Measurements from ENCODE around the gene AP1B1. TPM values are rescaled to one million over a fixed set of nuclear protein-coding genes. Genes with fewer than 3 reads are reported as not detected.
A peak's percentile ranks its signal among the peaks of the same experiment; 100 is the strongest.

AP1B1 gene
- total and polyA plus RNA-seq, 2 experiments from 2014 or later = 67.4 to 68.2 TPM

GRCh38 chr22:29316141-29316828 lies 72.1 kb downstream of the AP1B1 start:
- no peaks in the 10 kb centered on the region for H3K36me3 ChIP-seq
- peaks cover 35% of the 10 kb centered on the region for H3K27me3 ChIP-seq
- no peaks in the 10 kb centered on the region for H3K4me1 ChIP-seq (ENCODE audit: low read depth)
- H3K9me3 ChIP-seq (ENCODE audit: low read depth) = no peaks in the 10 kb centered on the region
- DNase-seq (ENCODE audit: low read depth in 1 of 2, low spot score in 1 of 2) = no peak
- TF ChIP-seq CTCF (IDR thresholded peaks at IDR 0.05; ENCODE audit: low read depth, low read length) = no peak
- no peak overlapping the region for H3K4me3 ChIP-seq
- H3K27ac ChIP-seq = no peak overlapping the region

GRCh38 chr22:29315286-29316140 lies 72.9 kb downstream of the AP1B1 start, which contains the start of gene RASL10A:
Gene RASL10A (minus strand): TSS chr22:29315697. CDS start chr22:29315246, 451 bp downstream.
- Histone ChIP-seq H3K36me3 (no peaks in the 10 kb centered on the region), H3K27ac (no peak within 1 kb of the TSS), H3K4me3 (peak within 1 kb of the TSS; percentile 35), H3K4me1 (ENCODE audit: low read depth) (no peaks in the 10 kb centered on the region), H3K9me3 (ENCODE audit: low read depth) (no peaks in the 10 kb centered on the region), H3K27me3 (peaks cover 35% of the 10 kb centered on the region)
- DNase-seq (ENCODE audit: low read depth in 1 of 2, low spot score in 1 of 2) = peak in 1 of 2 donors; percentile 58
- TF ChIP-seq CTCF (IDR thresholded peaks at IDR 0.05; ENCODE audit: low read depth, low read length) = no peak

- no peak for TF ChIP-seq CTCF (IDR thresholded peaks at IDR 0.05; ENCODE audit: low read depth, low read length)
- Histone ChIP-seq H3K4me3 (peak overlapping the region; percentile 35), H3K27me3 (peaks cover 35% of the 10 kb centered on the region), H3K9me3 (ENCODE audit: low read depth) (no peaks in the 10 kb centered on the region), H3K36me3 (no peaks in the 10 kb centered on the region), H3K27ac (no peak overlapping the region), H3K4me1 (ENCODE audit: low read depth) (no peaks in the 10 kb centered on the region)
- DNase-seq (ENCODE audit: low read depth in 1 of 2, low spot score in 1 of 2) = no peak
Observed at GRCh38 chr22:29314537-29315285, 73.7 kb downstream of the AP1B1 start.

- TF ChIP-seq CTCF (IDR thresholded peaks at IDR 0.05; ENCODE audit: low read depth, low read length) = no peak
- Histone ChIP-seq H3K4me1 (ENCODE audit: low read depth) (peaks cover 7% of the 10 kb centered on the region), H3K9me3 (ENCODE audit: low read depth) (no peaks in the 10 kb centered on the region), H3K27ac (no peak overlapping the region), H3K36me3 (no peaks in the 10 kb centered on the region), H3K27me3 (peaks cover 35% of the 10 kb centered on the region), H3K4me3 (no peak overlapping the region)
- no peak for DNase-seq (ENCODE audit: low read depth in 1 of 2, low spot score in 1 of 2)
Observed at GRCh38 chr22:29313576-29314466, 74.5 kb downstream of the AP1B1 start.
